K562 (cell line): ENCODE results near the gene CNOT6. TPM values are rescaled to one million over a fixed set of nuclear protein-coding genes. Genes with fewer than 3 reads are reported as not detected.
"Not testable (repeated sequence)": the region's sequence is repeated elsewhere in the genome, so short reads cannot be mapped to it uniquely, and the experiment has no call there.

Experiments
- ATAC-seq: fragments of 200-7000 bp; cut with Tn5 transposase; 3 replicates; pipeline ENCODE4 v1.9.1; 2020; ENCODE audit warnings: moderate library complexity
- BruUV-seq: library from RNA; stranded (reverse); fragments of 400-500 nt; replicated peaks from 2 replicates; lab custom pipeline; 2021; lab: Mats Ljungman, UMichigan
- CTCF ChIA-PET: fragments of 300-600 bp; formaldehyde crosslinking; extraction: SDS; loops from one replicate; lab custom pipeline; 2021; ENCODE audit warnings: low intra/inter-chr PET ratio; lab: Yijun Ruan, JAX
- POLR2A ChIA-PET: fragments of 300-600, 350-650 bp; sonication (Branson Sonifier 250); formaldehyde crosslinking; extraction: SDS; loops from one replicate; lab custom pipeline; 2021; ENCODE audit warnings: antibody characterized with exemption, inconsistent platforms; lab: Yijun Ruan, JAX
- DNase-seq, 4 experiments: peaks; one replicate each; pipeline versions ENCODE4 v3.0.0 to v3.0.0-alpha.2; 2011 to 2018; ENCODE audit warnings: low spot score in 3 of 4, mixed read lengths in 3 of 4; ENCODE audit errors: extremely low read depth in 1 of 4
- FAIRE-seq: peaks from 2 replicates; lab custom pipeline; 2011; peaks lifted over from hg19 to GRCh38; lab: Jason Lieb, UNC
- H2AFZ ChIP-seq: 2 replicates; pipeline ENCODE4 v1.6.0; 2011; ENCODE audit warnings: low read depth, low read length, control low read depth, inconsistent platforms
- H3K27ac ChIP-seq: fragments of 200-600 bp; 3 replicates; pipeline ENCODE4 v1.8.0; 2011; ENCODE audit warnings: low read depth, mild to moderate bottlenecking, control low read depth, inconsistent platforms, low read length, moderate library complexity, mixed read lengths; ENCODE audit errors: extremely low read depth
- H3K27me3 ChIP-seq, 2 experiments: fragments of 300-600 bp in 1 of 2; 2 replicates in 1 of 2; 3 replicates in 1 of 2; pipeline versions ENCODE4 v1.6.0 to v1.8.0; 2011; ENCODE audit warnings: inconsistent platforms in 2 of 2, low read length in 2 of 2, mild to moderate bottlenecking in 1 of 2, mixed read lengths in 1 of 2, moderate library complexity in 1 of 2; ENCODE audit not compliant: control insufficient read depth in 2 of 2, insufficient read depth in 2 of 2
- H3K36me3 ChIP-seq: fragments of 300-600 bp; 3 replicates; pipeline ENCODE4 v1.8.0; 2011; ENCODE audit warnings: mild to moderate bottlenecking, low read length, inconsistent platforms; ENCODE audit not compliant: control insufficient read depth, insufficient read depth
- H3K4me1 ChIP-seq, 2 experiments: fragments of 200-600 bp in 1 of 2; replicated peaks in 1 of 2; 2 replicates in 1 of 2; 3 replicates in 1 of 2; pipeline versions ENCODE4 v1.5.1 to v1.8.0; 2011; ENCODE audit warnings: inconsistent platforms in 2 of 2, low read length in 2 of 2, mild to moderate bottlenecking in 1 of 2, mixed read lengths in 1 of 2, moderate library complexity in 1 of 2; ENCODE audit not compliant: control insufficient read depth in 2 of 2, insufficient read depth in 2 of 2
- H3K4me2 ChIP-seq: 2 replicates; pipeline ENCODE4 v1.6.1; 2011; ENCODE audit warnings: low read length, control low read depth, inconsistent platforms, mixed read lengths; ENCODE audit not compliant: insufficient read depth
- H3K4me3 ChIP-seq: fragments of 200-600 bp; sonication (generic), shearing (Covaris generic); 2 replicates; pipeline ENCODE4 v1.5.1; 2016; ENCODE audit warnings: control low read depth, inconsistent platforms
- H3K79me2 ChIP-seq: fragments of 200-600 bp; 3 replicates; pipeline ENCODE4 v1.8.0; 2011; ENCODE audit warnings: low read length, inconsistent platforms; ENCODE audit not compliant: control insufficient read depth, insufficient read depth
- H3K9ac ChIP-seq, 2 experiments: 2 replicates each; pipeline versions ENCODE4 v1.6.0 to v1.6.1; 2011; ENCODE audit warnings: low read depth in 2 of 2, low read length in 2 of 2, control low read depth in 1 of 2, inconsistent platforms in 1 of 2, mild to moderate bottlenecking in 1 of 2, mixed read lengths in 1 of 2; ENCODE audit not compliant: insufficient read depth in 1 of 2
- H3K9me1 ChIP-seq: one replicate; pipeline ENCODE4 v1.6.0; 2011; ENCODE audit warnings: inconsistent platforms, mild to moderate bottlenecking, low read length, moderate library complexity; ENCODE audit not compliant: control insufficient read depth, insufficient read depth
- H3K9me3 ChIP-seq: replicated peaks from 2 replicates; pipeline ENCODE4 v1.5.1; 2011; ENCODE audit warnings: low read depth, low read length, inconsistent platforms; ENCODE audit not compliant: control insufficient read depth, insufficient read depth
- H4K20me1 ChIP-seq: replicated peaks from 2 replicates; pipeline ENCODE4 v1.6.1; 2011; ENCODE audit warnings: low read length, inconsistent platforms, mixed read lengths; ENCODE audit not compliant: control insufficient read depth, insufficient read depth
- C11orf30 ChIP-seq: fragments of 450-650 bp; IDR thresholded peaks from 2 replicates; pipeline ENCODE4 v1.6.1; 2016; ENCODE audit warnings: low read depth, mild to moderate bottlenecking
- NFE2 ChIP-seq: IDR thresholded peaks from 2 replicates; pipeline ENCODE4 v1.6.1; 2014; ENCODE audit warnings: antibody characterized with exemption, low read depth
- ZNF316 ChIP-seq: fragments of 450-650 bp; IDR thresholded peaks from 2 replicates; pipeline ENCODE4 v1.6.1; 2016
- WGBS: fragments of 100-300 bp; shearing (Covaris generic); methylation state at CpG from one replicate; pipeline ENCODE4 v1.1.6; 2016; ENCODE audit warnings: low coverage, mixed read lengths; ENCODE audit not compliant: insufficient coverage; ENCODE audit errors: missing lambda C conversion rate; 5-methylcytosine and 5-hydroxymethylcytosine counted together
- in situ Hi-C: fragments of 300-500 bp; cut with MboI; formaldehyde crosslinking; loops from 4 replicates; pipeline ENCODE4 v1.15.0; 2018; ENCODE audit warnings: inconsistent platforms, mixed read lengths
- intact Hi-C: fragments of 100-400 bp; cut with micrococcal nuclease; formaldehyde crosslinking; loops from 2 replicates; pipeline ENCODE4 v1.14.2; 2022
- polyA plus RNA-seq, 8 experiments: library from polyadenylated mRNA; depleted of rRNA in 4 of 8; stranded (reverse) in 5 of 8; unstranded in 3 of 8; fragments of >200 nt; fragmentation: Nextera tagmentation in 2 of 8; fragmentation: Illumina TruSeq in 1 of 8; extraction: Ambion mirVana in 2 of 8; extraction: Trizol in 1 of 8; gene quantifications; 2 replicates each; pipeline versions ENCODE4 v1.2.1 to v1.2.3, GENCODE V29; 2011 to 2014; ENCODE audit warnings: inconsistent platforms in 1 of 8, missing spikeins in 1 of 8
- total RNA-seq, 7 experiments: library from RNA; depleted of rRNA in 6 of 7; stranded (reverse); fragments of >200 nt in 6 of 7; fragmentation: Illumina TruSeq in 2 of 7; extraction: Trizol in 2 of 7; gene quantifications; 2 replicates each; pipeline versions ENCODE4 v1.2.1 to v1.2.3, GENCODE V29; 2011 to 2021; ENCODE audit warnings: low replicate concordance in 1 of 7
- TF ChIP-seq, protein P1 (sequence below), 2 experiments: fragments of 450-650 bp in 1 of 2; sonication (generic) in 1 of 2; formaldehyde crosslinking in 1 of 2; IDR thresholded peaks; 2 replicates each; pipeline versions ENCODE4 v1.7.1 to v1.9.0; 2016 to 2022; ENCODE audit warnings: inconsistent platforms in 1 of 2, mild to moderate bottlenecking in 1 of 2, missing genetic modification reagents in 1 of 2

CNOT6 gene
- total and polyA plus RNA-seq, 9 of the 15 experiments (the other 6 are each of a cell fraction or from before 2014, with no cell fraction given) = 4.9 to 32.4 (median 14.0) TPM

DNA sequence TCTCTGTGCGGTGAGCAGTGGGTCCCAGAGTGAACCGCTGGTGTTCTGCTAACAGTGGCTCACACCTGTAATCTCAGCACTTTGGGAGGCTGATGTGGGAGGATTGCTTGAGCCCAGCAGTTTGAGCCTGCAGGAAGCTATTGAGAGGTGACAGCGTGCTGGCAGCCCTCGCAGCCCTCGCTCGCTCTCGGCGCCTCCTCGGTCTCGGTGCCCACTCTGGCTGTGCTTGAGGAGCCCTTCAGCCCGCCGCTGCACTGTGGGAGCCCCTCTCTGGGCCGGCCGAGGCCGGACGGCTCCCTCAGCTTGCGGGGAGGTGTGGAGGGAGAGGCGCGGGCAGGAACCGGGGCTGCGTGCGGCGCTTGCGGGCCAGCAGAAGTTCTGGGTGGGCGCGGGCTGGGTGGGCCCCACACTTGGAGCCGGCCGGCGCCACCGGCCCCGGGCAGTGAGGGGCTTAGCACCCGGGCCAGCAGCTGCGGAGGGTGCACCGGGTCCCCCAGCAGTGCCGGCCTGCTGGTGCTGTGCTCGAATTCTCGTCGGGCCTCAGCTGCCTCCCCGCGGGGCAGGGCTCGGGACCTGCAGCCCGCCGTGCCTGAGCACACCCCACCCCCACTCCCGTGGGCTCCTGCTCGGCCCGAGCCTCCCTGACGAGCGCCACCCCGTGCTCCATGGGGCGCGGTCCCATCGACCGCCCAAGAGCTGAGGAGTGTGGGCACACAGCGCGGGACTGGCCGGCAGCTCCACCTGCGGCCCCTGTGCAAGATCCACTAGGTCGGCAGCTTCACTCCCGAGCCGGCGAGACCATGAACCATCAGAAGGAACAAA lies 35.1 kb upstream of the CNOT6 start:
- DNase-seq, BruUV-seq, H3K4me3 ChIP-seq, H3K27ac ChIP-seq, H3K79me2 ChIP-seq, H3K9me3 ChIP-seq, intact Hi-C loops, H3K36me3 ChIP-seq, H3K4me2 ChIP-seq, H3K9me1 ChIP-seq, in situ Hi-C loops, H2AFZ ChIP-seq, H3K4me1 ChIP-seq, FAIRE-seq, ATAC-seq, H3K9ac ChIP-seq, H4K20me1 ChIP-seq: not testable (repeated sequence)
- peaks cover 15 to 70% of the 10 kb centered on the region in 2 experiments; a peak in 3 of 5 replicates for H3K27me3 ChIP-seq
- POLR2A ChIA-PET = interaction anchor here (1.2 kb wide), 1 partner anchor 9 kb away, joined by 3 read pairs; no protein-coding TSS in a partner anchor
- WGBS = 8% methylated on average over 29 of the region's 61 CpGs
- CTCF ChIA-PET = interaction anchor here (0.6 kb wide), 1 partner anchor 326 kb away, joined by 3 read pairs; no protein-coding TSS in a partner anchor

- H3K27me3 ChIP-seq = peaks cover 15 to 65% of the 10 kb centered on the region in 2 experiments; a peak in 3 of 5 replicates
- TF ChIP-seq, protein P1, sequence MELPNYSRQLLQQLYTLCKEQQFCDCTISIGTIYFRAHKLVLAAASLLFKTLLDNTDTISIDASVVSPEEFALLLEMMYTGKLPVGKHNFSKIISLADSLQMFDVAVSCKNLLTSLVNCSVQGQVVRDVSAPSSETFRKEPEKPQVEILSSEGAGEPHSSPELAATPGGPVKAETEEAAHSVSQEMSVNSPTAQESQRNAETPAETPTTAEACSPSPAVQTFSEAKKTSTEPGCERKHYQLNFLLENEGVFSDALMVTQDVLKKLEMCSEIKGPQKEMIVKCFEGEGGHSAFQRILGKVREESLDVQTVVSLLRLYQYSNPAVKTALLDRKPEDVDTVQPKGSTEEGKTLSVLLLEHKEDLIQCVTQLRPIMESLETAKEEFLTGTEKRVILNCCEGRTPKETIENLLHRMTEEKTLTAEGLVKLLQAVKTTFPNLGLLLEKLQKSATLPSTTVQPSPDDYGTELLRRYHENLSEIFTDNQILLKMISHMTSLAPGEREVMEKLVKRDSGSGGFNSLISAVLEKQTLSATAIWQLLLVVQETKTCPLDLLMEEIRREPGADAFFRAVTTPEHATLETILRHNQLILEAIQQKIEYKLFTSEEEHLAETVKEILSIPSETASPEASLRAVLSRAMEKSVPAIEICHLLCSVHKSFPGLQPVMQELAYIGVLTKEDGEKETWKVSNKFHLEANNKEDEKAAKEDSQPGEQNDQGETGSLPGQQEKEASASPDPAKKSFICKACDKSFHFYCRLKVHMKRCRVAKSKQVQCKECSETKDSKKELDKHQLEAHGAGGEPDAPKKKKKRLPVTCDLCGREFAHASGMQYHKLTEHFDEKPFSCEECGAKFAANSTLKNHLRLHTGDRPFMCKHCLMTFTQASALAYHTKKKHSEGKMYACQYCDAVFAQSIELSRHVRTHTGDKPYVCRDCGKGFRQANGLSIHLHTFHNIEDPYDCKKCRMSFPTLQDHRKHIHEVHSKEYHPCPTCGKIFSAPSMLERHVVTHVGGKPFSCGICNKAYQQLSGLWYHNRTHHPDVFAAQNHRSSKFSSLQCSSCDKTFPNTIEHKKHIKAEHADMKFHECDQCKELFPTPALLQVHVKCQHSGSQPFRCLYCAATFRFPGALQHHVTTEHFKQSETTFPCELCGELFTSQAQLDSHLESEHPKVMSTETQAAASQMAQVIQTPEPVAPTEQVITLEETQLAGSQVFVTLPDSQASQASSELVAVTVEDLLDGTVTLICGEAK (IDR thresholded peaks at IDR 0.05) = peak; percentile 84
- TF ChIP-seq, protein P1 (CRISPR knock-in tag; IDR thresholded peaks at IDR 0.05) = peak; percentile 74
- TF ChIP-seq ZNF316 (peak; percentile 57; the same call in 1 of the 2 replicates), C11orf30 (peak; percentile 44), NFE2 (peak; percentile 64)
- CTCF ChIA-PET = interaction anchor here (0.6 kb wide), 1 partner anchor 325 kb away, joined by 3 read pairs; no protein-coding TSS in a partner anchor
- H3K27ac ChIP-seq, H3K9ac ChIP-seq, H3K79me2 ChIP-seq, H4K20me1 ChIP-seq, H3K4me1 ChIP-seq, BruUV-seq, H3K9me1 ChIP-seq, H3K4me2 ChIP-seq, ATAC-seq, DNase-seq, H3K36me3 ChIP-seq, in situ Hi-C loops, H3K4me3 ChIP-seq, H3K9me3 ChIP-seq, H2AFZ ChIP-seq, FAIRE-seq, intact Hi-C loops: not testable (repeated sequence)
- 5% methylated on average over 14 of the region's 14 CpGs for WGBS
- POLR2A ChIA-PET = interaction anchor here (1.2 kb wide), 1 partner anchor 9 kb away, joined by 3 read pairs; no protein-coding TSS in a partner anchor
Measured at GRCh38 chr5:180459674-180460142, 34.5 kb upstream of the CNOT6 start.
